Epithelial cell of proximal tubule (primary cell): ENCODE data around the gene RDM1. TPM values are rescaled to one million over a fixed set of nuclear protein-coding genes. Genes with fewer than 3 reads are reported as not detected.

Experiments
- DNase-seq: peaks from one replicate; pipeline ENCODE4 v3.0.0-alpha.2; 2011; ENCODE audit warnings: low read depth
- H3K4me3 ChIP-seq: 2 replicates; pipeline ENCODE4 v1.5.1; 2011; ENCODE audit warnings: low read depth, mild to moderate bottlenecking, low read length
- total RNA-seq: library from RNA; depleted of rRNA; stranded (reverse); fragments of >200 nt; gene quantifications from 2 replicates; pipeline ENCODE4 v1.2.3, GENCODE V29; 2015
- TF ChIP-seq, protein P1 (sequence below): conservative IDR thresholded peaks from 2 replicates; pipeline ENCODE4 v1.5.1; 2012; ENCODE audit warnings: low read depth, mild to moderate bottlenecking, low read length

RDM1 gene, protein sequence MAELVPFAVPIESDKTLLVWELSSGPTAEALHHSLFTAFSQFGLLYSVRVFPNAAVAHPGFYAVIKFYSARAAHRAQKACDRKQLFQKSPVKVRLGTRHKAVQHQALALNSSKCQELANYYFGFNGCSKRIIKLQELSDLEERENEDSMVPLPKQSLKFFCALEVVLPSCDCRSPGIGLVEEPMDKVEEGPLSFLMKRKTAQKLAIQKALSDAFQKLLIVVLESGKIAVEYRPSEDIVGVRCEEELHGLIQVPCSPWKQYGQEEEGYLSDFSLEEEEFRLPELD
- 2.8 and 4.0 TPM in 2 replicates for total RNA-seq

GRCh38 chr17:35930211-35931065 lies at the start of gene RDM1:
Gene RDM1 (minus strand): TSS chr17:35930773. CDS start chr17:35930727, 46 bp downstream.
- peak within 1 kb of the TSS; percentile 61 for H3K4me3 ChIP-seq
- TF ChIP-seq, protein P1, sequence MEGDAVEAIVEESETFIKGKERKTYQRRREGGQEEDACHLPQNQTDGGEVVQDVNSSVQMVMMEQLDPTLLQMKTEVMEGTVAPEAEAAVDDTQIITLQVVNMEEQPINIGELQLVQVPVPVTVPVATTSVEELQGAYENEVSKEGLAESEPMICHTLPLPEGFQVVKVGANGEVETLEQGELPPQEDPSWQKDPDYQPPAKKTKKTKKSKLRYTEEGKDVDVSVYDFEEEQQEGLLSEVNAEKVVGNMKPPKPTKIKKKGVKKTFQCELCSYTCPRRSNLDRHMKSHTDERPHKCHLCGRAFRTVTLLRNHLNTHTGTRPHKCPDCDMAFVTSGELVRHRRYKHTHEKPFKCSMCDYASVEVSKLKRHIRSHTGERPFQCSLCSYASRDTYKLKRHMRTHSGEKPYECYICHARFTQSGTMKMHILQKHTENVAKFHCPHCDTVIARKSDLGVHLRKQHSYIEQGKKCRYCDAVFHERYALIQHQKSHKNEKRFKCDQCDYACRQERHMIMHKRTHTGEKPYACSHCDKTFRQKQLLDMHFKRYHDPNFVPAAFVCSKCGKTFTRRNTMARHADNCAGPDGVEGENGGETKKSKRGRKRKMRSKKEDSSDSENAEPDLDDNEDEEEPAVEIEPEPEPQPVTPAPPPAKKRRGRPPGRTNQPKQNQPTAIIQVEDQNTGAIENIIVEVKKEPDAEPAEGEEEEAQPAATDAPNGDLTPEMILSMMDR, result no peak
- DNase-seq, result no peak

GRCh38 chr17:35978346-35978745 lies 47.8 kb upstream of the RDM1 start:
- TF ChIP-seq, protein P1, result no peak
- DNase-seq, result no peak
- H3K4me3 ChIP-seq, result no peak overlapping the region

- no peak overlapping the region for H3K4me3 ChIP-seq
- no peak for DNase-seq
- TF ChIP-seq, protein P1, result no peak
Measured at GRCh38 chr17:35977509-35977908, 46.9 kb upstream of the RDM1 start.

- no peak overlapping the region for H3K4me3 ChIP-seq
- DNase-seq, result no peak
- TF ChIP-seq, protein P1, result no peak
Measured at GRCh38 chr17:35973333-35974260, 43.0 kb upstream of the RDM1 start.

DNA sequence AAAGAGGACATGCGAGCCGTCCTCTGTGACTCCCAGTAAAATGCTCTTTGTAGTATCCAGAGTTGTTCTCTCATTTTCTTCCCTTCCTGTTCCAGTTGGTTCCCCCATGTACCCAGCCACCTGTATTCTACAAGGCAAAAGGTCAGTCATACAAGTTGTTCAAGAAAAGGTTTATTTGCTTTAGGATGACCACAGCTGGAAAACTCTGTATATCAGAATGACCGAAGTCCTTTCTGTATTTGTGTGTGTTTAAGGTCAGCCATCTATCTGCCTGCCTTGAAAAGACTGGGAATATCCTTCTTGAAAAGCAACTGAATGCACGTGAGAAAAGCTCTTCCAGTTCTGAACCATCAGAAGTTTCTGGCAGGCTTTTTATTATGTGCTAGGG lies 42.4 kb upstream of the RDM1 start:
- DNase-seq, result no peak
- no peak overlapping the region for H3K4me3 ChIP-seq
- TF ChIP-seq, protein P1, result no peak

DNA sequence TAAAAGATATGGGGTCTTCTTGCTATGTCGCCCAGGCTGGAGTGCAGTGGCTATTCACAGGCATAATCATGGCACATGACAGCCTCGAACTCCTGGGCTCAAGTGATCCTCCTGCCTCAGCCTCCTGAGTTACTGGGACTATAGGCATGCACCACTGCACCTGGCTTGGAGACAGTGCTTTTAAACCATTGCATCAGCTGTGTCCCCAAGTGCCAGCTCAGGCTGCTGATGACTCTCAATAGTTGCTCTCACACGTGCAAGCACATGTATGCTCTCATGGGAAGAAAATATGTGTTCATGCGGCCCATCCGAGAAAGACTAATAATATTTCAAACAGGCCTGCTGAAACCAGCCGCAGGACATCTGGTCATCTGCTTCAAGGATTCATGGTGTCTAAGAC lies 42.0 kb upstream of the RDM1 start:
- no peak for DNase-seq
- TF ChIP-seq, protein P1, result no peak
- H3K4me3 ChIP-seq, result no peak overlapping the region
